Medulla oblongata (tissue), 1 donor: Measurements from ENCODE around the gene SMIM11.
"Not testable (repeated sequence)": the region's sequence is repeated elsewhere in the genome, so short reads cannot be mapped to it uniquely, and the experiment has no call there.

Source experiments
- DNase-seq: peaks from one replicate; pipeline ENCODE4 v3.0.0-alpha.2; 2015; ENCODE audit errors: extremely low spot score

Gene SMIM11

DNA sequence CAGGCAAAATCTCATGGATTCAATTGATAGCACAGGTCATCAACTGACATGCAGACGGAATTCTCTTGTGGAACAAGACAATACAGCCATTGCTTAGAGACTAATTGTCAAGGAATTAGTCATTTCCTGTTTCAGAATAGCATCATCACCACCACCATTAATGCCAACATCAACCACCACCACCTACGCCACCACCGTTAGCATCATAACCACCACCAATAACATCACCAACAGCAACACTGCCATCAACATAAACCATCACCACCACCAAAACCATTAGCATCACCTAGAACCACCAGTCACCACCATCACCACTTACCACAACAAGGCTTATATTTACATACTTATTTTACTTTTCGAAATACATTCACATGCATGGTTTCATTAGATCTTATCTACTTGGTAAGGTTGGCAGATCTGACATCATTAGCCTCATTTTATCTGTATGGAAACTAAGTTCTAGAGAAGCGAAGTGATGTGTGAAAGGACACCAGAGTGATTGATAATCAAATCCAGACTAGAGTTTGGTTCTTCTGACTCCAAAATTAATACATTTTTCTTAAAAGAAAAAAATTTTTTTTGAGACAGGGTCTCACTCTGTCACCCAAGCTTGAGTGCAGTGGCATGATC, 42.3 kb downstream of the SMIM11 start:
- DNase-seq = not testable (repeated sequence)

DNA sequence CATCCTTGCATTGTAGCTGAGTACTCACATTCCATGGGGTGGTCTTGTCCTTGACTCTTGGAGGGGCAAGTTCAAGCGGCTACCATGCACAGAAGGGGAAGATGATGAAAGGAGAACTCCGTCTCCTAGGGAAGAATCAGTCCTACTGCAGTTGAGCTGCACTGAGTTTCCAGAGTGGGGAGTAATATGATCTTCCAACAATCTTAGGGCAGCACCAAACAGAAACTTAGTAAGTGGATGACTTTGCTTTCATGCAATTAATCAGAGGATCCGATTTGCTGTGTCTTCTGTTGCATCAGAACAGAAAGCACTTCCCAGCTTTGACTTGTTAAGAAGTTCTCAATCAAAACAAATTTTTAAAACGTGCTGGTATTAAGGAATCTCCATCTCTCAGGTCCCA, 48.5 kb downstream of the SMIM11 start, which contains the start of gene SMIM34:
Gene SMIM34, minus strand, starts transcription at position 147 of the 400 bp plus-strand sequence. Its CDS starts 112 bp downstream, at position 35.
- DNase-seq = not testable (repeated sequence)

DNA sequence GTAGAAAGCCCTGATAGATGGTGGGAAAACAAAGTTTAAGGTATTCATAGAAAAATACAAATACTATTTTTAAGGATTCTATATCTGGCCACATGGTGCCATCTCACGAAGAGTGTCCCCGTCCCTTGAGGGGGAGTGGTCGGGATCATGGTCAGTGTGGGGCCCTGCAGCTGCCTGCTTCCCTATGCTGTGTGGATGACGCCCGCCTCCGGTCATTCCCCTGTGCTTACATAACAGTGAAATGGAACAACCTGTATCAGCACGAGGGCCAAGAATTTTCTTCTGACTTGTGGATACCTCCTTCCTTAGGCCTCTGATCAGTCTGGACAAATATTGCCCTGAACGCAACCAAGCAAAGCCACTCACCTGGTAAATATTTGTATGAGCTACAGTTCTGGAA, 52.0 kb downstream of the SMIM11 start:
- DNase-seq = not testable (repeated sequence)

GRCh38 chr21:34428441-34428840, 53.1 kb downstream of the SMIM11 start:
- not testable (repeated sequence) for DNase-seq

- not testable (repeated sequence) for DNase-seq
Measured at GRCh38 chr21:34429710-34430109, 54.4 kb downstream of the SMIM11 start.
